K562 (cell line): ENCODE measurements around the gene GGNBP2. TPM values are rescaled to one million over a fixed set of nuclear protein-coding genes. Genes with fewer than 3 reads are reported as not detected.

ENCODE experiments used
- CBFA2T3 ChIP-seq: fragments of 450-650 bp; IDR thresholded peaks from 2 replicates; pipeline ENCODE4 v1.6.1; 2017
- IFI16 ChIP-seq: fragments of 250-450 bp; sonication (Bioruptor Pico); IDR thresholded peaks from 2 replicates; pipeline ENCODE4 v2.1.2; 2022; ENCODE audit warnings: mild to moderate bottlenecking, inconsistent platforms
- NR2C1 ChIP-seq, 2 experiments: fragments of 450-650 bp; IDR thresholded peaks; 2 replicates each; pipeline ENCODE4 v1.6.1; 2017; ENCODE audit warnings: mild to moderate bottlenecking in 2 of 2, antibody characterized with exemption in 1 of 2, inconsistent platforms in 1 of 2, missing compliant biosample characterization in 1 of 2, missing genetic modification characterization in 1 of 2
- RB1 ChIP-seq: fragments of 450-650 bp; IDR thresholded peaks from 2 replicates; pipeline ENCODE4 v1.6.1; 2017; ENCODE audit warnings: low read depth, mild to moderate bottlenecking
- RBBP5 ChIP-seq: fragments of 200-600 bp; sonication (generic); IDR thresholded peaks from 2 replicates; pipeline ENCODE4 v1.6.1; 2012; ENCODE audit warnings: borderline replicate concordance, mild to moderate bottlenecking, low read length, control low read depth, inconsistent platforms; ENCODE audit not compliant: insufficient read depth, poor library complexity, severe bottlenecking
- ZNF232 ChIP-seq: sonication (generic); formaldehyde crosslinking; IDR thresholded peaks from 2 replicates; pipeline ENCODE4 v1.8.0; 2022; ENCODE audit warnings: mild to moderate bottlenecking, missing genetic modification reagents
- ZNF444 ChIP-seq: fragments of 250-450 bp; sonication (Bioruptor Pico); IDR thresholded peaks from 2 replicates; pipeline ENCODE4 v1.4.0; 2020; ENCODE audit warnings: mild to moderate bottlenecking, moderate library complexity
- polyA plus RNA-seq, 8 experiments: library from polyadenylated mRNA; depleted of rRNA in 4 of 8; stranded (reverse) in 5 of 8; unstranded in 3 of 8; fragments of >200 nt; fragmentation: Nextera tagmentation in 2 of 8; fragmentation: Illumina TruSeq in 1 of 8; extraction: Ambion mirVana in 2 of 8; extraction: Trizol in 1 of 8; gene quantifications; 2 replicates each; pipeline versions ENCODE4 v1.2.1 to v1.2.3, GENCODE V29; 2011 to 2014; ENCODE audit warnings: inconsistent platforms in 1 of 8, missing spikeins in 1 of 8
- total RNA-seq, 7 experiments: library from RNA; depleted of rRNA in 6 of 7; stranded (reverse); fragments of >200 nt in 6 of 7; fragmentation: Illumina TruSeq in 2 of 7; extraction: Trizol in 2 of 7; gene quantifications; 2 replicates each; pipeline versions ENCODE4 v1.2.1 to v1.2.3, GENCODE V29; 2011 to 2021; ENCODE audit warnings: low replicate concordance in 1 of 7
- TF ChIP-seq, protein P1 (sequence below): fragments of 450-650 bp; IDR thresholded peaks from 2 replicates; pipeline ENCODE4 v1.6.1; 2016; ENCODE audit warnings: mild to moderate bottlenecking, moderate library complexity
- TF ChIP-seq, protein P2 (sequence below): fragments of 250-450 bp; sonication (Bioruptor Pico); IDR thresholded peaks from 2 replicates; pipeline ENCODE4 v1.5.0; 2021; ENCODE audit warnings: mild to moderate bottlenecking, moderate library complexity
- TF ChIP-seq, protein P3 (sequence below), 2 experiments: fragments of 450-650 bp in 1 of 2; sonication (generic) in 1 of 2; formaldehyde crosslinking in 1 of 2; IDR thresholded peaks in 1 of 2; conservative IDR thresholded peaks in 1 of 2; 2 replicates each; pipeline versions ENCODE4 v1.6.1 to v1.8.1; 2016 to 2023; ENCODE audit warnings: mild to moderate bottlenecking in 2 of 2, moderate library complexity in 2 of 2, inconsistent platforms in 1 of 2, missing genetic modification reagents in 1 of 2

GGNBP2 gene
- total and polyA plus RNA-seq, 9 of the 15 experiments (the other 6 are each of a cell fraction or from before 2014, with no cell fraction given) = 35.7 to 96.6 (median 64.1) TPM

DNA sequence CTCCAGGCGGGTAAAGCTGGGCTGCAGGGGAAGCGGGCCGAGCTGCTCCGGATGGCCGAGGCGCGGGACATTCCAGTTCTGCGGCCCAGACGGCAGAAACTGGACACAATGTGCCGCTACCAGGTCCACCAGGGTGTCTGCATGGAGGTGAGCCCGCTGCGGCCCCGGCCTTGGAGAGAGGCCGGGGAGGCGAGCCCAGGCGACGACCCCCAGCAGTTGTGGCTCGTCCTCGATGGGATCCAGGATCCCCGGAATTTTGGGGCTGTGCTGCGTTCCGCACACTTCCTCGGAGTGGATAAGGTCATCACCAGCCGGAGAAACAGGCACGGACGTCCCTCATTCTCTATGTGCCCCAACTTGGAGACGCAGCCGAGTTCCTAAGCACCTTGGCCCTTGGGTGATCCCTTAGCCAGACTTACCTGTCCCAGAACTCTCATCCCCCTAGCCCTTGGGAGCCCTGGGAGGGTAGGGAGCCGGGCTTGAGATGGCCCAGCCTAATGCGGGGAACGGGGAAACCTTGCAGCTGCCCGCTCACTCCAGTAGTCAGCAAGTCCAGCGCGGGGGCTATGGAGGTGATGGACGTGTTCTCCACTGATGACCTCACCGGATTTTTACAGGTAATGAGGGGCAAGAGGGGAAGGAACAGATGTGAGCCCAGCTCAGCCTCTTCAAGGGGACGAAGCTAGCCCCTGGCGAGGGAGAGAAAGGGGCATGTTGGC is 57.5 kb downstream of the GGNBP2 start (continued):
- TF ChIP-seq, protein P1, sequence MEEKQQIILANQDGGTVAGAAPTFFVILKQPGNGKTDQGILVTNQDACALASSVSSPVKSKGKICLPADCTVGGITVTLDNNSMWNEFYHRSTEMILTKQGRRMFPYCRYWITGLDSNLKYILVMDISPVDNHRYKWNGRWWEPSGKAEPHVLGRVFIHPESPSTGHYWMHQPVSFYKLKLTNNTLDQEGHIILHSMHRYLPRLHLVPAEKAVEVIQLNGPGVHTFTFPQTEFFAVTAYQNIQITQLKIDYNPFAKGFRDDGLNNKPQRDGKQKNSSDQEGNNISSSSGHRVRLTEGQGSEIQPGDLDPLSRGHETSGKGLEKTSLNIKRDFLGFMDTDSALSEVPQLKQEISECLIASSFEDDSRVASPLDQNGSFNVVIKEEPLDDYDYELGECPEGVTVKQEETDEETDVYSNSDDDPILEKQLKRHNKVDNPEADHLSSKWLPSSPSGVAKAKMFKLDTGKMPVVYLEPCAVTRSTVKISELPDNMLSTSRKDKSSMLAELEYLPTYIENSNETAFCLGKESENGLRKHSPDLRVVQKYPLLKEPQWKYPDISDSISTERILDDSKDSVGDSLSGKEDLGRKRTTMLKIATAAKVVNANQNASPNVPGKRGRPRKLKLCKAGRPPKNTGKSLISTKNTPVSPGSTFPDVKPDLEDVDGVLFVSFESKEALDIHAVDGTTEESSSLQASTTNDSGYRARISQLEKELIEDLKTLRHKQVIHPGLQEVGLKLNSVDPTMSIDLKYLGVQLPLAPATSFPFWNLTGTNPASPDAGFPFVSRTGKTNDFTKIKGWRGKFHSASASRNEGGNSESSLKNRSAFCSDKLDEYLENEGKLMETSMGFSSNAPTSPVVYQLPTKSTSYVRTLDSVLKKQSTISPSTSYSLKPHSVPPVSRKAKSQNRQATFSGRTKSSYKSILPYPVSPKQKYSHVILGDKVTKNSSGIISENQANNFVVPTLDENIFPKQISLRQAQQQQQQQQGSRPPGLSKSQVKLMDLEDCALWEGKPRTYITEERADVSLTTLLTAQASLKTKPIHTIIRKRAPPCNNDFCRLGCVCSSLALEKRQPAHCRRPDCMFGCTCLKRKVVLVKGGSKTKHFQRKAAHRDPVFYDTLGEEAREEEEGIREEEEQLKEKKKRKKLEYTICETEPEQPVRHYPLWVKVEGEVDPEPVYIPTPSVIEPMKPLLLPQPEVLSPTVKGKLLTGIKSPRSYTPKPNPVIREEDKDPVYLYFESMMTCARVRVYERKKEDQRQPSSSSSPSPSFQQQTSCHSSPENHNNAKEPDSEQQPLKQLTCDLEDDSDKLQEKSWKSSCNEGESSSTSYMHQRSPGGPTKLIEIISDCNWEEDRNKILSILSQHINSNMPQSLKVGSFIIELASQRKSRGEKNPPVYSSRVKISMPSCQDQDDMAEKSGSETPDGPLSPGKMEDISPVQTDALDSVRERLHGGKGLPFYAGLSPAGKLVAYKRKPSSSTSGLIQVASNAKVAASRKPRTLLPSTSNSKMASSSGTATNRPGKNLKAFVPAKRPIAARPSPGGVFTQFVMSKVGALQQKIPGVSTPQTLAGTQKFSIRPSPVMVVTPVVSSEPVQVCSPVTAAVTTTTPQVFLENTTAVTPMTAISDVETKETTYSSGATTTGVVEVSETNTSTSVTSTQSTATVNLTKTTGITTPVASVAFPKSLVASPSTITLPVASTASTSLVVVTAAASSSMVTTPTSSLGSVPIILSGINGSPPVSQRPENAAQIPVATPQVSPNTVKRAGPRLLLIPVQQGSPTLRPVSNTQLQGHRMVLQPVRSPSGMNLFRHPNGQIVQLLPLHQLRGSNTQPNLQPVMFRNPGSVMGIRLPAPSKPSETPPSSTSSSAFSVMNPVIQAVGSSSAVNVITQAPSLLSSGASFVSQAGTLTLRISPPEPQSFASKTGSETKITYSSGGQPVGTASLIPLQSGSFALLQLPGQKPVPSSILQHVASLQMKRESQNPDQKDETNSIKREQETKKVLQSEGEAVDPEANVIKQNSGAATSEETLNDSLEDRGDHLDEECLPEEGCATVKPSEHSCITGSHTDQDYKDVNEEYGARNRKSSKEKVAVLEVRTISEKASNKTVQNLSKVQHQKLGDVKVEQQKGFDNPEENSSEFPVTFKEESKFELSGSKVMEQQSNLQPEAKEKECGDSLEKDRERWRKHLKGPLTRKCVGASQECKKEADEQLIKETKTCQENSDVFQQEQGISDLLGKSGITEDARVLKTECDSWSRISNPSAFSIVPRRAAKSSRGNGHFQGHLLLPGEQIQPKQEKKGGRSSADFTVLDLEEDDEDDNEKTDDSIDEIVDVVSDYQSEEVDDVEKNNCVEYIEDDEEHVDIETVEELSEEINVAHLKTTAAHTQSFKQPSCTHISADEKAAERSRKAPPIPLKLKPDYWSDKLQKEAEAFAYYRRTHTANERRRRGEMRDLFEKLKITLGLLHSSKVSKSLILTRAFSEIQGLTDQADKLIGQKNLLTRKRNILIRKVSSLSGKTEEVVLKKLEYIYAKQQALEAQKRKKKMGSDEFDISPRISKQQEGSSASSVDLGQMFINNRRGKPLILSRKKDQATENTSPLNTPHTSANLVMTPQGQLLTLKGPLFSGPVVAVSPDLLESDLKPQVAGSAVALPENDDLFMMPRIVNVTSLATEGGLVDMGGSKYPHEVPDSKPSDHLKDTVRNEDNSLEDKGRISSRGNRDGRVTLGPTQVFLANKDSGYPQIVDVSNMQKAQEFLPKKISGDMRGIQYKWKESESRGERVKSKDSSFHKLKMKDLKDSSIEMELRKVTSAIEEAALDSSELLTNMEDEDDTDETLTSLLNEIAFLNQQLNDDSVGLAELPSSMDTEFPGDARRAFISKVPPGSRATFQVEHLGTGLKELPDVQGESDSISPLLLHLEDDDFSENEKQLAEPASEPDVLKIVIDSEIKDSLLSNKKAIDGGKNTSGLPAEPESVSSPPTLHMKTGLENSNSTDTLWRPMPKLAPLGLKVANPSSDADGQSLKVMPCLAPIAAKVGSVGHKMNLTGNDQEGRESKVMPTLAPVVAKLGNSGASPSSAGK = no peak
- TF ChIP-seq IFI16 (CRISPR knock-in tag) (no peak), RB1 (no peak), NR2C1 (IDR thresholded peaks at IDR 0.05) (0 out of 2 replicates have a peak, but pooled peaks have one; percentile 22), NR2C1 (tag; IDR thresholded peaks at IDR 0.05) (no peak), ZNF232 (CRISPR knock-in tag) (0 out of 2 replicates have a peak, but pooled peaks have one; percentile 42), ZNF444 (no peak), CBFA2T3 (no peak), RBBP5 (peak; percentile 3)
- TF ChIP-seq, protein P2, sequence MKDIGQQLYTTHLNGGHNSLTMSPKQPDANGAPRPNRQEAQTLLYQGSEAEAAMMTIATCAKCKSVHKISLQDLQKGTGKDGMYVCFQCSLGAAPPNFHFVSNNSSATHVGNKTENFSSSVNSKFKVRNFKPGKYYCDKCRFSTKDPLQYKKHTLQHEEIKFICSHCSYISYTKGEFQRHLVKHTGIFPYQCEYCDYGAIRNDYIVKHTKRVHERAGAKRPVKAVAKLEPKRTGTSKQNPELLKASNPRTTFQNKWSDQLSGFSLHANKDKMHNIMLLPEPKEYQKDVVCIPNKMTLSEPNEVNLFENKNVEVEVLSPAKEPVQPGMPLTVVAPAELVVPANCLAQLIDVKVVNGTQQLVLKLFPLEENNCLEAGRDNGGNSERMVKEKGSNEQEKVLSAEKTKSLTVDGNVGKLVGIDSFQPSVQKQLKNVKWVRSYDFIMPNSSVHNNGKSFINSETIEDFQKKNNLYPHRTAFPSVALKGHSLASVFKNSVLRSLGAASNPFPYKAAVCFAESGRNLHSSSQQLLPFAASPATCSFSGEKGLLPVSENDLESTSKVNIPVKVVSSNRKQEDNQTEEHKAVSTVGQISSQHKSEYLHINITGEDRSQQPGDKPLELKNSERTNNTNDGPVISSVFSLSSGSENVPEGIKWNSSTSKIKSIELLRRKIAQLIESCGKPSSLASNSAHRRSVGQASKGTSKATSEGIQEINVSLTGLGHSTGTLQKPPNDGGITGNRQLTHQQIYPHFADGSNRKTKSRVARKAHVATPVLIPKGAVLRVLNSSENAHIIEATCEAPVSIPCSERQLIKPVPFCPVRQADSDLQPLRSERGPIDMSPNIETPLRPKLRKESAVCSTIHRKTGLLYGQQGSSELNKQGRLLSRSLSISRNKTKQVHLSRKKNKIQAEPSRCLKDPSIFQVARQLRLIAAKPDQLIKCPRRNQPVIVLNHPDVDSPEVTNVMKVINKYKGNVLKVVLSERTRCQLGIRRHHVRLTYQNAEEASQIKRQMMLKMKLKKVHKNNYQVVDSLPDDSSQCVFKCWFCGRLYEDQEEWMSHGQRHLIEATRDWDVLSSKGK (CRISPR knock-in tag) = no peak
- TF ChIP-seq, protein P3, sequence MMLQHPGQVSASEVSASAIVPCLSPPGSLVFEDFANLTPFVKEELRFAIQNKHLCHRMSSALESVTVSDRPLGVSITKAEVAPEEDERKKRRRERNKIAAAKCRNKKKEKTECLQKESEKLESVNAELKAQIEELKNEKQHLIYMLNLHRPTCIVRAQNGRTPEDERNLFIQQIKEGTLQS (IDR thresholded peaks at IDR 0.05) = peak; percentile 54
- TF ChIP-seq, protein P3 (CRISPR knock-in tag; conservative IDR thresholded peaks at IDR 0.05) = no peak
